HUDEP-2 (cell line): ENCODE results near the gene LUC7L3.

Experiments used
- DNase-seq, 76 experiments: peaks; one replicate each; lab custom pipeline; 2025; ENCODE audit not compliant: unreplicated experiment in 76 of 76; lab: John Stamatoyannopoulos, UW

The LUC7L3 gene

GRCh38 chr17:50685691-50686493 lies 33.5 kb upstream of the LUC7L3 start:
- no peak for DNase-seq

GRCh38 chr17:50686494-50687199 lies 32.8 kb upstream of the LUC7L3 start:
- no peak for DNase-seq

- DNase-seq = no peak
These were observed 32.0 kb upstream of the LUC7L3 start for GRCh38 chr17:50687200-50688066.

DNA sequence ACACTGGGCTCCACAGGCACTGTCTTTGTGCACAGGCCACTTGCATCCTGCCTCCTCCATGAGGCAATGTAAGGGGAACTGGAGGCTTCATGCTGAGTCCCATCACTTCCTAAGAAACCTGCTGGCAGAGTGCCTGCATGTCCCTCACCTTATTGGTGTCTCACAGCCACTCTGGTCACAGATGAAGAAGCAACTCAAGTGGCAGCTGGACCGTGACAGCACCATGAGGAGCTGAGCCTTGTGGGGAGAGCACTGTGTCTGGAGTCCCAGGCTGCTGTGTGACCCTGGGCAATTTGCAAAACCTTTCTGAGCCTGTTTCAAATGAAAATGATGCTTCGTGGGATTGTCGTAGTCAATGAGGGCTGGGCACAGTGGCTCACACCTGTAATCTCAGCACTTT lies 31.2 kb upstream of the LUC7L3 start:
- no peak for DNase-seq

DNA sequence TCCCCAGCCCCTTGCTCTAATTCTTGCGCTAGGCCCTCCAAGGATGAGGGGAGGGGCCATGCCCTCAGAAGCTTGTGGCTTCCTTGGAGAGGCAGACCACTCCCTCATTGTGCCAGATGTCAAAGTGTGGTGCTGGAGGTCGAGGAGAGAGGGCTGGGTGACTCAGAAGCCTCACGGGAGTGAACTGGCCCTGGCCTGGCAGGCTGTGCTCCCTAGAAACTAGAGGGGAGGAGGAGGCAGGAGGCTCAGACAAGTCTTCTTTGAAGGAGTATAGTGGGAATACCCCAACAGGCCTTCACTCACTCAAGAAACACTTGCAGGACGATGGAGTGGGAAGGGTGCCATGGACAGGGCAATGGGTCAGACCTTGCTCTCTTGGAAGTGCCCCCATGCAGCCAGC lies 30.2 kb upstream of the LUC7L3 start:
- peak in 1 of 76 experiments; percentile 2 for DNase-seq

GRCh38 chr17:50689956-50690886 lies 29.2 kb upstream of the LUC7L3 start:
- DNase-seq = no peak

DNA sequence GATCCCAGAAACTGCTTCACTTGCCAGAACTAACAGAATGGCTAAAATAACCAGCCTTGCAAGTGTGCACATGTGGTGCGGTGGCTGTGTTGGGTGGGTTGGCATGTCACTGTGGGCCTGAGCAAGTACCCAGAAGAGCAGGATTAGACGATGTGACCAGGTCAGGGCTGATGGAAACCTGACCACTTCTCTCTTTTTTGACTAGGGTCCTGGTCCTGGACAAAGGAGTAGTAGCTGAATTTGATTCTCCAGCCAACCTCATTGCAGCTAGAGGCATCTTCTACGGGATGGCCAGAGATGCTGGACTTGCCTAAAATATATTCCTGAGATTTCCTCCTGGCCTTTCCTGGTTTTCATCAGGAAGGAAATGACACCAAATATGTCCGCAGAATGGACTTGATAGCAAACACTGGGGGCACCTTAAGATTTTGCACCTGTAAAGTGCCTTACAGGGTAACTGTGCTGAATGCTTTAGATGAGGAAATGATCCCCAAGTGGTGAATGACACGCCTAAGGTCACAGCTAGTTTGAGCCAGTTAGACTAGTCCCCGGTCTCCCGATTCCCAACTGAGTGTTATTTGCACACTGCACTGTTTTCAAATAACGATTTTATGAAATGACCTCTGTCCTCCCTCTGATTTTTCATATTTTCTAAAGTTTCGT lies 28.4 kb upstream of the LUC7L3 start:
- no peak for DNase-seq

GRCh38 chr17:50691550-50692447 lies 27.6 kb upstream of the LUC7L3 start:
- DNase-seq = no peak

DNA sequence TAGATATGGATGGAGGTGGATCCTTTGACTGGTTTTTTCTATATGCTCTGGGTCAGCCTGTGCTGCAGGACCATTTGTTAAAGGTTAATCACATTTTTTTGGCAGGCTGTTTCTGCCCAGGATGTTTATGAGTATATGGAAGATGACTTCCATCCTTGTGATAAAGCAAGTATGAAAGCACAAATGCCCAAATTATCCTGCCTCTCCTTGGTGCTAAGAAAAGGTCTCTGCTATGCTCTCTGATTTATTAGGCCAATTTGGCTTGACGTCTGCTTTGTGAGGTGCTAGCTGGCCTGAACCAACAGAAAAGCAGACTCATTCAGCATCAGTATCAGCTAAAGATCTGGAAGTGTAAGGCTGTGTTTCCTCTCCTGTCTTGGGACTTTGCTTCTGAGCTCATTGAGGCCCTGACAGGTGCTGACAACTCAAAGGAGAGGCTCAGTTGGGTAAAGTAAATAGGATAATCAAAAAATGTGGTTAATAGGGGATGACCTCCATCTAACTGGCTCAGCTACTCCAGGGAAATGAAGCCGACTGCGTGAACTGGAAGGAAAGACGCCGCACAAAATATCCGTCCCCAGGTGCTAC lies 26.9 kb upstream of the LUC7L3 start:
- DNase-seq = no peak

DNA sequence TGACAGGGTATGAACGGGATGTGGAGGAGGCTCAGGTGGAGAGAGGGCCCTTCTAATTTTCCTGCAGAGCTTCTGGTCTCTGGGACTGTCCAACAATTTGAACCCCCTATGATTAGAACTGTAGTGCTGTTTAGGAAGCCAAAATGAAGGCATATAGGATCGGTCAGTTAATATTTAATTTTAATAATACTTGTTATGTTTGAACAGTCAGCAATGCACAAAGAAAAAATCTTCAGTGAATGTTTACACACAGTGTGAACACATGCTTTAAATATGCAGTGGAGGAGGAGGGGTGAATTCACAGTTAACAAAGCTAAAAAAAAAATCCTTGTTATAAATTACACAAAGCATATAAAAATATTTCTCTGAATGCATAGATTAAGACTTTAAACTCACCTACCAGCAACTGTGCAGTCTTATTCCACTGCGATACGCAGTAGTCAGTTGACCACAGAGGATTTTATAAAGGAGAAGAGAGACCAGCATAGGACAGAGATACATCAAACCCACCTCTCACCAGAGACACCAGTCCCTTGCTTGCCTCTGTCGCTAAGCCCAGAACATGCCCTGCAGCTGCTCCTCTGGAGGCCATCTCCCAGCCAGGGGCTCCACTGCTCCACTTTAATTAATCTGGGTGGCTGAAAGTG lies 26.2 kb upstream of the LUC7L3 start:
- DNase-seq = no peak

GRCh38 chr17:50696365-50696879 lies 23.0 kb upstream of the LUC7L3 start:
- DNase-seq = no peak

GRCh38 chr17:50697062-50697461 lies 22.3 kb upstream of the LUC7L3 start:
- DNase-seq = no peak

DNA sequence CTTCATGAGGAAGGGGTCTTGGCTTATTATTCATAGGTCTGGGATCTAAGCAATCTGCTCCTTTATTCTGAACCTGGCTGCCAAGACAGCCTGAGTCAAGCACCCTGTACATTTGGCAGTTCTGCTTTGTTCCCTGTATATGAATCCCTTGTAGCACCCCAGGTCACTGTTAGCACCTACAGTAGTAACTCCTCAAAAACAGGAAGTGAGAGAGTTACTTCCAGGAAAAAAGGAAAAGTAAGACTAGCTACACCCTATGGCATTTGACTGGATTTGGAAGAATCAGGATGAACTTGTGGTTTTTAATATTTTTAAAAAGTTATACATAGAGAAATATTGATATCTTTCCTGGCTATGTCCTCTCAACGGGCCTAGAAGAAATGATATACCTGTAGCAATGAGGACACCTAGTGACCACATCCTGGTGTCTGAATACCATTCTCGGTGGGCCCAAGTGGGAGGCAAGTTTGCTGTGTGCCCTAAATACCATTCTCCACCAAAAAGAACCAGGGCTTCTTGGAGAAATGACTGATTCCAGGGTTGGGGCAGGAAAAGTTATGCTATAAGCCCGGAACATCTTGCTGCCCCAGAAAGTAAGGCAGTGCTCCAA lies 21.6 kb upstream of the LUC7L3 start:
- DNase-seq = no peak

- DNase-seq = no peak
These were observed 20.0 kb upstream of the LUC7L3 start for GRCh38 chr17:50699410-50699809.

DNA sequence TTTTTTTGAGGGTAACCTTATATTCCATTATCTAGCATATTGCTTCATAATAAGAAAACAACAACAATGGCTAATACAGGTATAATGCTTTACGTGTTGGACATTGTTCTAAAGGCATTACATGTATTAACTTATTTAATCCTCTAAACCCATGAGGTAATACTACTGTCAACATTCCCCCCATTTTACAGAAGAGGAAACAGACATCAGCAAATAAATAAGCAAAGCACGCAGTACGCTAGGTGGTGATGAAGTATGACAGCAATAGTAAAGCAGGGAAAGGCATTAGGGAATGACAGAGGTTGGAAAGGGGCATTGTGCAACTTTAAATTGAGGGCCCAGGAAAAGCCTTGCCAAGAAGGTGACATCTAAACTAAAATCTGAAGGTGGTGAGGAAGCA lies 16.2 kb upstream of the LUC7L3 start:
- DNase-seq = no peak

DNA sequence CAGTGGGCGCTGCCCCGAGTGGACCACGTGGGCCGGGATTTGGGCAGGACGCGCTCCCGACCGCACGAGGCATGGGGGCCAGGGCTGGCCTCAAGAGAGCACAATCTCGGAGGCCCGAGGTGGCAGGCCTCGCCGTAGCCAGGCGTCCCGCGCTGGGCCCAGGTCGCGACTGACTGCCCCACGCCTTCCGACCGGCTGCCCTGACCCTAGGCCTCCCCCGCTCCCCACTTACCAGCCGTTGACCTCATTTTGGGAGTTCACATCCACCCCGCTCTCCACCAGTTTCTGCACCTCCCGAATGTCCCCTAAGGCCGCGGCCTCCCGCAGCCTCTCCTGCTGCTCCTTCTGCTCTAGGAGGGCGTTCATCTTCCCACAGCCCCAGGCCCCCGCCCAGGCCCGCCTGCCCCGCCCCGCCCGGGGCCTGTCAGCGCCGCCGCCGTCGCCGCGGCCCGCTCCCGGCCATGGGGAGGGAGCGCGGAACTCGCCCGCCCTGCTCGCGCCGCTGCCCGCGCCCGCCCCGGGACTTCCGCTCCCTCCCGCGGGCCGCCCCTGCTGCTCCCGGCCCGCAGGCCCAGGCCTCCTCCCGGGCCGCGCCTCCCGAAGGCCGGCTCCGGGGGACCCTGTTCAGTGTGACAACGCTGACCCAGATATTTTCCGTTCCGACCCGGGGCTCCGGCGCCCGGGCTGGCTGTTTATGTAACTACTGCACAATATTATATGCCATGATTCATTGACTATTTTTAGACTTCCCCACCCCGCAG lies 11.9 kb upstream of the LUC7L3 start, which contains the start of gene ANKRD40:
ANKRD40 (minus strand) TSS at position 626 of the 761 bp plus-strand sequence; CDS start at position 366, 260 bp downstream.
- peak in 74 of 76 experiments; percentile 15 to 91 (median 78) for DNase-seq
